GM12864 (cell line): ENCODE measurements around the gene ANP32A.
"Not testable (repeated sequence)": the region's sequence is repeated elsewhere in the genome, so short reads cannot be mapped to it uniquely, and the experiment has no call there.

ENCODE experiments used
- DNase-seq: peaks from one replicate; pipeline ENCODE4 v3.0.0-alpha.2; 2011; ENCODE audit warnings: low read depth
- H3K4me3 ChIP-seq: 2 replicates; pipeline ENCODE4 v1.5.1; 2011; ENCODE audit warnings: mild to moderate bottlenecking, low read depth, low read length, control low read depth
- CTCF ChIP-seq: IDR thresholded peaks from 2 replicates; pipeline ENCODE4 v1.5.1; 2011; ENCODE audit warnings: low read depth, mild to moderate bottlenecking, moderate library complexity, low read length, control low read depth, inconsistent platforms; ENCODE audit errors: missing control alignments

ANP32A gene

GRCh38 chr15:68820295-68821189 is at the start of gene ANP32A:
Gene ANP32A (minus strand): TSS chr15:68820895. CDS start chr15:68820751, 144 bp downstream.
- peak within 1 kb of the TSS; percentile 95 for H3K4me3 ChIP-seq
- TF ChIP-seq CTCF = no peak
- DNase-seq = peak; percentile 84

GRCh38 chr15:68868296-68868695 is 47.6 kb upstream of the ANP32A start:
- DNase-seq = no peak
- no peak overlapping the region for H3K4me3 ChIP-seq
- no peak for TF ChIP-seq CTCF

- no peak overlapping the region for H3K4me3 ChIP-seq
- no peak for TF ChIP-seq CTCF
- DNase-seq = no peak
These were observed 41.7 kb upstream of the ANP32A start for GRCh38 chr15:68862415-68862814.

- not testable (repeated sequence) for DNase-seq, H3K4me3 ChIP-seq
These were observed 38.0 kb upstream of the ANP32A start for GRCh38 chr15:68858666-68859065.

- not testable (repeated sequence) for DNase-seq, H3K4me3 ChIP-seq
These were observed 36.7 kb upstream of the ANP32A start for GRCh38 chr15:68857443-68857842.

- no peak overlapping the region for H3K4me3 ChIP-seq
- TF ChIP-seq CTCF = no peak
- DNase-seq = no peak
These were observed 31.8 kb upstream of the ANP32A start for GRCh38 chr15:68852461-68852860.

GRCh38 chr15:68851971-68852370 is 31.3 kb upstream of the ANP32A start:
- H3K4me3 ChIP-seq = no peak overlapping the region
- DNase-seq = no peak
- TF ChIP-seq CTCF = no peak

- DNase-seq = no peak
- no peak overlapping the region for H3K4me3 ChIP-seq
- TF ChIP-seq CTCF = no peak
These were observed 28.8 kb upstream of the ANP32A start for GRCh38 chr15:68849497-68849896.
